Activated CD8-positive, alpha-beta memory T cell treated with anti-CD3 and anti-CD28 coated beads for 36 hours (primary cell): ENCODE measurements around the gene TMCO6. TPM values are rescaled to one million over a fixed set of nuclear protein-coding genes. Genes with fewer than 3 reads are reported as not detected.
"Not testable (repeated sequence)": the region's sequence is repeated elsewhere in the genome, so short reads cannot be mapped to it uniquely, and the experiment has no call there.

Experiments used
- CTCF ChIA-PET: fragments of 350-600 bp; sonication (Branson Sonifier 250); formaldehyde crosslinking; loops from one replicate; lab custom pipeline; 2021; ENCODE audit warnings: antibody characterized with exemption; lab: Charles Lee
- POLR2A ChIA-PET: fragments of 350-600 bp; sonication (Branson Sonifier 250); formaldehyde crosslinking; loops from one replicate; lab custom pipeline; 2021; ENCODE audit warnings: antibody characterized with exemption; lab: Charles Lee
- total RNA-seq, 2 experiments: library from RNA; stranded (reverse); gene quantifications; one replicate each; pipeline ENCODE4 v1.2.3, GENCODE V29; 2021

Gene TMCO6
- total RNA-seq, 2 experiments from 2014 or later: 34.6 to 35.3 TPM

GRCh38 chr5:140624886-140625285 lies 14.4 kb upstream of the TMCO6 start:
- POLR2A ChIA-PET, CTCF ChIA-PET: not testable (repeated sequence)

GRCh38 chr5:140627972-140628371 lies 11.3 kb upstream of the TMCO6 start:
- CTCF ChIA-PET: no interaction called here
- POLR2A ChIA-PET: interaction anchor here (0.6 kb wide), 1 partner anchor 81 kb away, joined by 3 read pairs; the partner anchor contains the start of gene EIF4EBP3

- ChIA-PET CTCF (no interaction called here), POLR2A (no interaction called here)
These were observed 10.5 kb upstream of the TMCO6 start for GRCh38 chr5:140628711-140629110.

DNA sequence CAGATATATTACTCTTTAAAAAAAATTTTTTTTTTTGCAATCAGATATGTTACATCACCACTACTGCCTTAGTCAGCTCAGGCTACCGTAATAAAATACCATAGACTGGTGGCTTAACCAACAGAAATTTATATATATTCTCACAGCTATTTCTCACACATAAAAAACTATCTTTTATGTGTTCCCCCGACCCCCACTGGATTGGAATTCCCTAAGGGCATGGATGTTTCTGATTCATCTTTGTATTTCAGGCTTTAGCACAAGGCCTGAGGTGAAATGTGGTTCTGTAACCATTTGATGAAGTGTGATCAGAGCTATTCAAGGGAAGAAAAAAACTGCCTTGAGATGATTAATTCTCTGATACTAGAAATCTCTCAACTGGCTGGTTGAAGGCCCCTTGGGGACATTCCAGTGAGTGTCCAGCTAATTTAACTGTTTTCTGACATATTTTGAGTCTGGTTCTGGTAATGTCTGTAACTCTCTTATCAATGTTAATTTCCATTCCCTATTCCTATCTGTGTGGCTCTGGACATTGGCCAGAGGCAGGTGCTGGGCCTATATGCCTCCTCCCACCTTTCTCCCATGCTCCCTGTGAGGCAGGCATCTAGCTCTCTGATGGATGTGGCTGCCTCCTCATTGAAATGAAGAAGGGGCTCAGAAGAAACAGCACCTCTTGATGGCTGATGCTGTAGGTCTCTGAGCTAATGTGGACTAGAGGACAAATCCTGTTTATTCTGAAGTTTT lies 8.8 kb upstream of the TMCO6 start:
- CTCF ChIA-PET: interaction anchor here (0.7 to 1.2 kb wide), 3 partner anchors 21 to 267 kb away, joined by 3 read pairs; no protein-coding TSS in a partner anchor

DNA sequence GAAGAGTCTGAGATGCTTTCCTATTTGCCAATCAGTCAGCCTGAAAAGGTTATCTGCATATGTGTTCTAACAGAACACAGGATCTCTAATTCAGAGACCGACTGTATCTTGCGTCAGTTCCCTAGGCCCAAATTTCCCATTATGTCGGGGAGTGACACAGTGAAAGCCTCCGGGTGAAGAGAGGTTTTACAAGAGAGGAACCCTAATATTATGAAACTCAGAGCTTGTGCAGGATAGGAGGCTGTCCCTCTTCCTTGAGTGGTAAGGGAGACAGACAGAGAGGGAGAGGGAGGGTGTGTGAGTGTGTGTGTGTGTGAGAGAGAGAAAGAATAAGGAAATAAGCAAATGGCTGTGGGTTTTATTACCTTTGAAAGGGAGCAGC lies 8.2 kb upstream of the TMCO6 start:
- ChIA-PET CTCF (interaction anchor here (0.7 to 1.4 kb wide), 3 partner anchors 21 to 80 kb away, joined by 3 to 4 read pairs (median 3); no protein-coding TSS in a partner anchor), POLR2A (interaction anchor here (1.0 kb wide), 1 partner anchor 17 kb away, joined by 3 read pairs; the partner anchor contains the start of genes IK and NDUFA2)

More for the DNA sequence above, 8.8 kb upstream of the TMCO6 start:
- POLR2A ChIA-PET: interaction anchor here (1.0 kb wide), 1 partner anchor 17 kb away, joined by 3 read pairs; the partner anchor contains the start of genes IK and NDUFA2

DNA sequence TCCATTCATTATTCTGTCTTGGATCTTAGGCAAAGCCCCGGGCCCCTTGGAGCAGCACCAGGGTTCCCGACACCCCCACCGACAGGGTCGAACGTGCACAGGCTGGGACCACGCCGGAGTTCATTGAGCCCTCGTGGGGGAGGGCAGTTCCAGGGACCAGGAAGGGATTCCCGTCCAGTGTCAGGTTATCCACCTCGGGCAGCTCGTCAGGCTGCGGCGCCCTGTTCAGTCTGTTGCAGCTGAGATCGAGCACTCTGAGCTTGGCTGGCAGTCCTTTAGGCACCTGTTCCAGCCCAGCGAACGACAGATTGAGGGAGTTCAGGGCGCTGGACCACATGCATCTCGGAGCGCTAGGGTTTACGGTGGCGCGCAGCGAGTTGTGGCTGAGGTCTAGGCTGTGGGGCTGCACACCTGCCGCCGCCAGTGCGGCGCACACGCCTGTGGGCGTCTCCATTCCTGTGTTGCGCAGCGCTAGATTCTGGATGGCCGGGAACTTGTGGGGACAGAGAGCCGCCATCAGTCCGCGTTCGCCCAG lies 7.4 kb upstream of the TMCO6 start:
- POLR2A ChIA-PET: interaction anchor here (0.5 to 1.5 kb wide), 3 partner anchors 67 to 784 kb away, joined by 5 to 7 read pairs (median 5); no protein-coding TSS in a partner anchor
- CTCF ChIA-PET: interaction anchor here (1.0 to 1.5 kb wide), 5 partner anchors 16 to 257 kb away, joined by 3 to 4 read pairs (median 3); partner anchors contain the start of genes HARS1, HARS2, IK and NDUFA2

DNA sequence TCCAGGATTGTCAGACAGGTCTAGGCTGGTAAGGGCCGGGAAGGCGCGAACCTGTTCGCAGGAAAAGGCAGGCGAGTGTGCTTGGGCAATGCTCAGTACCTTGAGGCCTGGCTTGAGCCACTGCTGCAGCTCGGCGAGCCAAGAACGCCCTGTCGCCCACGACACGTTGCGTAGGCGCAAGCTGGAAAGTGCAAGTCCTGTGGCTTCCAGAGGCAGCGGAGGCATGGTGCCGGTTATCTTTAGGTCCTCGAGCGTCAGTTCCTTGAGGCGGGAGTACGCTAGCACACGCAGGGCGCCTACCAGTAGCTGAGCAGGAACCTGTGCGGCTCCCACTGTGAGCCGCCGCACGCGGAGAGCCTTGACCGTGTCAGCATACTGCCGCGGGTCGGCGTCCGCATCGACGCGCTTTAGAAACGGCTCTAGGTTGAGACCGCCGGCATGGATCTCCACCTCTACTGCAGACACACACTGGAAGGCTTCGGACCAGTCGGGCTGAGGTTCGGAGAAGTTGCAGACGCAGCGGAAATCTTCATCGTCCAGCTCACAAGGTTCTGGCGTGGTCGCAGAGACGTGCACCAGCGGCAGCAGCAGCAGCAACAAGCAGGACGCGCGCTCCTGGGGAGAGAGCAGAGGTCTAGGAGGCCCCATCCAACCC lies 6.8 kb upstream of the TMCO6 start:
- ChIA-PET POLR2A (interaction anchor here (0.5 to 1.5 kb wide), 5 partner anchors 14 to 785 kb away, joined by 3 to 7 read pairs (median 5); no protein-coding TSS in a partner anchor), CTCF (interaction anchor here (0.8 to 1.5 kb wide), 8 partner anchors 15 to 260 kb away, joined by 3 to 4 read pairs (median 3); partner anchors contain the start of genes HARS1, HARS2, IK and NDUFA2)

DNA sequence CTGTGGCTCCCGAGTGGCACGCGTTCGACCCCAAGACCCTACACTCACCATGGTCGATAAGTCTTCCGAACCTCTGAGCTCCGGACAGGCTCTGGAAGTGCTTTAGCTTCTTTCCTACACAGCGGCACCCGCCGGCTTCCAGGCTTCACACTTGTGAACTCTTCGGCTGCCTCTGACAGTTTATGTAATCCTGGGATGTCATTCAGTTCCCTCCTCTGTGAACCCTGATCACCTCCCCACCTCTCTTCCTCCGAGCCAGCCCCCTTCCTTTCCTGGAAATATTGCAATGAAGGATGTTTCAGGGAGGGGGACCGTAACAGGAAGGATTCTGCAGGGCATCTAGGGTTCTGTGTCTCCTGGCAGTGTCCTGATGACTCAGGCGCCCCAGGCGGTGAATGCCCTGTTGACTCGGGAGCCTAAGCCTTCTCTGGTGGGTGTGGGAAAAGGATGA lies 6.2 kb upstream of the TMCO6 start, which contains the start of gene CD14:
Gene CD14 (minus strand): TSS at position 155 of the 451 bp plus-strand sequence. CDS start 104 bp downstream, at position 51.
- ChIA-PET CTCF (interaction anchor here (0.8 to 2.6 kb wide), 8 partner anchors 15 to 261 kb away, joined by 3 to 15 read pairs (median 3); partner anchors contain the start of genes EIF4EBP3, HARS1, HARS2 and IK), POLR2A (interaction anchor here (0.7 to 1.5 kb wide), 2 partner anchors 14 to 68 kb away, joined by 3 to 5 read pairs; no protein-coding TSS in a partner anchor)

DNA sequence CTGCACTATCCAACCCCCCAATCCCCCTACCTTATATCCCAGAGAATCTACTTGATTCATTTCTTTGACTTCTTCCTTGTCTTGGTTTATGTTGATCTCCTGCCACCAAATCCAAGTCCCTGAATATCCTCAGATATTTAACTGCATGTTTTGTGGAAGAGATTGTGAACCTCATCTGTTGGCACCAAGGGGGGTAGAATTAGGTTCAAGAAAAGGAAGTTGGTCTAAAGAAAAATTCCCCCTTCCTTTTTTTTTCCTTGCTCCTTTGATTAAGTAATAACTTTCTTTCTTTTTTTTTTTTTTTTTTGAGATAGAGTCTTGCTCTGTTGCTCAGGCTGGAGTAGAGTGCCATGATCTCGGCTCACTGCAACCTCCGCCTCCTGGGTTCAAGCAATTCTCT lies 5.8 kb upstream of the TMCO6 start:
- ChIA-PET POLR2A (no interaction called here), CTCF (interaction anchor here (1.0 to 2.6 kb wide), 3 partner anchors 67 to 261 kb away, joined by 3 to 15 read pairs (median 3); partner anchors contain the start of gene EIF4EBP3)

- POLR2A ChIA-PET: no interaction called here
- CTCF ChIA-PET: interaction anchor here (0.7 to 2.6 kb wide), 6 partner anchors 13 to 663 kb away, joined by 5 to 15 read pairs (median 8); partner anchors contain the start of genes EIF4EBP3, IK, NDUFA2 and SRA1
These were observed 5.1 kb upstream of the TMCO6 start for GRCh38 chr5:140634103-140634502.

- CTCF ChIA-PET: interaction anchor here (0.6 to 2.6 kb wide), 14 partner anchors 11 to 277 kb away, joined by 3 to 15 read pairs (median 4); partner anchors contain the start of genes EIF4EBP3, IK, NDUFA2 and SLC35A4
- POLR2A ChIA-PET: interaction anchor here (0.8 to 1.0 kb wide), 5 partner anchors 9 to 83 kb away, joined by 3 to 4 read pairs (median 3); partner anchors contain the start of genes IK, NDUFA2 and SRA1
These were observed 3.7 kb upstream of the TMCO6 start for GRCh38 chr5:140635291-140636257.

- CTCF ChIA-PET: no interaction called here
- POLR2A ChIA-PET: no interaction called here
These were observed 1.7 kb upstream of the TMCO6 start for GRCh38 chr5:140637371-140638100.

- ChIA-PET POLR2A (interaction anchor here (0.9 to 1.4 kb wide), 2 partner anchors 9 to 75 kb away, joined by 3 to 7 read pairs; partner anchors contain the start of genes IK and NDUFA2), CTCF (interaction anchor here (0.7 to 1.2 kb wide), 2 partner anchors 9 to 90 kb away, joined by 4 read pairs; partner anchors contain the start of genes IK and NDUFA2)
These were observed 428 bp upstream of the TMCO6 start for GRCh38 chr5:140638898-140639147.

- ChIA-PET POLR2A (interaction anchor here (1.2 kb wide), 1 partner anchor 49 kb away, joined by 4 read pairs; the partner anchor contains the start of genes HARS1 and HARS2), CTCF (no interaction called here)
These were observed 2.5 kb downstream of the TMCO6 start for GRCh38 chr5:140641716-140642115.

DNA sequence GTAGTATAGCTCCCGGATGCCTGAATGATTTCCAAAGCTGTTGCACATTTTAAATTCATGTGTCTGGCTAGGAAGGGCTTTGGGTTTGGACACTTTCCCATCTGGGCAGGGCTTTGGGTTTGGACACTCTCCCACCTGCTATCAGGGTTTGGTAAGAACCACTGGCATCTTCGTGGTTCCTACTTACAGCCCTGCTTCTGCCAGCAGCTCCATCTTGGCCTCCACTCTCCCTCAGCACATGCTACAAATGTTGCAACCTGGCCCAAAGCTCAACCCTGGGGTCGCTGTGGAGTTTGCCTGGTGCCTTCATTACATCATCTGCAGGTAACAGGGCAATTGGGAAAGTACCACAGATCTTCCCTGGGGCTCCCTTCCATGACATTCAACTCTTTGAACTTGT lies 3.5 kb downstream of the TMCO6 start:
- ChIA-PET POLR2A (interaction anchor here (1.2 kb wide), 1 partner anchor 48 kb away, joined by 4 read pairs; the partner anchor contains the start of genes HARS1 and HARS2), CTCF (interaction anchor here (1.0 kb wide), 1 partner anchor 57 kb away, joined by 3 read pairs; the partner anchor contains the start of gene ZMAT2)

DNA sequence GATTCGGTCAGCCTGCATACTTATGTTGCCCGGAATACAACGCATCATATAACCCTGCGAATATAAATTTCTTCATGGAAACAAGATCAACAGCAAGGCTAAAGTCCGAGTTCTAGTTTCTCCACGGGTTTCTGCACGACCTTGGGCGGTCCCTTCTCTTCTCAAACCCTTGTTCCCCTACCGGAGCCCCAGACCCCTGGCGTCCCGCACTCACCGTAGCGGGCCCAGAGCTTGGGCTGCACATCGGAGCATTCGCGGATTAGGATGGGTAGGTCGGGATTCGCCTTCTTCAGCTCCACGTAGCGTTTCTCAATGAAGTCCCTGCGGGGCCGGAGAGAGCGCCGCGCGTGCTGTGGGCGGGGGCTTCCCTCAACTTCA lies 7.8 kb downstream of the TMCO6 start:
- CTCF ChIA-PET: interaction anchor here (0.7 to 2.1 kb wide), 5 partner anchors 8 to 920 kb away, joined by 3 to 12 read pairs (median 4); partner anchors contain the start of gene WDR55
- POLR2A ChIA-PET: interaction anchor here (0.7 to 1.4 kb wide), 14 partner anchors 8 to 304 kb away, joined by 3 to 7 read pairs (median 4); partner anchors contain the start of genes ANKHD1, APBB3, SLC35A4 and SRA1
